Measurements from ENCODE around the gene TST. TPM values are rescaled to one million over a fixed set of nuclear protein-coding genes. Genes with fewer than 3 reads are reported as not detected.

TST gene
- total RNA-seq, 2 experiments from 2014 or later: 5.5 TPM

DNA sequence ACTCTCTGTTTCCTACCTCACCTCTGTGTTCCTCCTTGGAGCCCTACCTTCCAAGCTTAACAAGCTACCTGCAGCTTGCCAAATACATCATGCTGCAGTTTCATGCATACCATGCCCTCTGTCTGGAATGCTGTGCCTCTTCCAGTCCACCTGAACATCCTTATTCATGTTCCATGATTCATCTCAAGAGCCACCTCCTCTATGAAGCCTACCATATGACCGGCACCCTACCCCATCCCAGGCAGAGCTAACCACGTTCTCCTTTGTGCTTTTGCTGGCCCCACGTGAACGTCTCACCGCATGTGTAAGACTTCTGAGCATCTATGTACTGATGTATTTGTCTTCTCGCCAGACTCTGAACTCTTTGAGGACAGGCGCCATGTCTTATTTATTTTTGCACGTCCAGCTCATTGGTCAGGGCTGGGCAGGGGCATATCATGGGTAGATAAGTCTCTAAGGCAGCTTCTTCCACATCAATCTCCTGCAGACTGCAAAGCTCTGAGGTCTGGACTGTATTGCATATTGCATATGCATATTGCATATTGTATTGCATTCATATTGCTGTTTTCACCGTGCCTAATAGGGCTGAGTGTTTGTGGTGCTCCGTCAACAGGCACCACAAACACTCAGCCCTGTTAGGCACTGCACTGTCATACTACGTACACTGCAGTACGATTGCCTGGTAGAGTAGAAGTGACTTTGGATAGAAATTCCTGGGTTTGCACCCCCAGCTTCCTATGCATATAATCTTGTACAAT is 31.0 kb downstream of the TST start:
- H3K36me3 Mint-ChIP-seq: peaks cover 10% of the 10 kb centered on the region
- intact Hi-C loops (cut with micrococcal nuclease): loop anchor here (5.0 kb wide), 1 partner anchor 274 kb away; no protein-coding TSS in a partner anchor
- H3K4me1 Mint-ChIP-seq (ENCODE audit: low read depth): peaks cover 14% of the 10 kb centered on the region
- no peak overlapping the region for H3K4me3 Mint-ChIP-seq
- peaks cover 20% of the 10 kb centered on the region for H3K9me3 Mint-ChIP-seq
- POLR2A ChIA-PET: no interaction called here
- no peak overlapping the region for H3K27ac Mint-ChIP-seq
- DNase-seq: peak; percentile 18
- CTCF ChIA-PET: interaction anchor here (0.7 to 3.5 kb wide), 6 partner anchors 11 to 272 kb away, joined by 3 to 15 read pairs (median 4); no protein-coding TSS in a partner anchor
- peaks cover 20% of the 10 kb centered on the region for H3K27me3 Mint-ChIP-seq

GRCh38 chr22:36986242-36986821 is 32.9 kb downstream of the TST start:
- Mint-ChIP-seq H3K27me3 (peaks cover 20% of the 10 kb centered on the region), H3K4me3 (no peak overlapping the region), H3K36me3 (peaks cover 10% of the 10 kb centered on the region), H3K4me1 (ENCODE audit: low read depth) (peaks cover 14% of the 10 kb centered on the region), H3K9me3 (peaks cover 20% of the 10 kb centered on the region), H3K27ac (no peak overlapping the region)
- POLR2A ChIA-PET: no interaction called here
- intact Hi-C loops (cut with micrococcal nuclease): loop anchor here (1.0 to 5.0 kb wide), 3 partner anchors 58 to 276 kb away; no protein-coding TSS in a partner anchor
- CTCF ChIA-PET: interaction anchor here (0.6 to 3.5 kb wide), 12 partner anchors 9 to 275 kb away, joined by 3 to 15 read pairs (median 4); partner anchors contain the start of gene RAC2
- DNase-seq: peak; percentile 80

GRCh38 chr22:36985211-36985889 is 33.9 kb downstream of the TST start:
- Mint-ChIP-seq H3K9me3 (peaks cover 20% of the 10 kb centered on the region), H3K27ac (no peak overlapping the region), H3K36me3 (peaks cover 10% of the 10 kb centered on the region), H3K27me3 (peaks cover 15% of the 10 kb centered on the region), H3K4me3 (no peak overlapping the region), H3K4me1 (ENCODE audit: low read depth) (peaks cover 14% of the 10 kb centered on the region)
- POLR2A ChIA-PET: no interaction called here
- no peak for DNase-seq
- CTCF ChIA-PET: interaction anchor here (2.1 kb wide), 1 partner anchor 212 kb away, joined by 5 read pairs; no protein-coding TSS in a partner anchor
- intact Hi-C loops (cut with micrococcal nuclease): loop anchor here (5.0 kb wide), 1 partner anchor 277 kb away; no protein-coding TSS in a partner anchor

- DNase-seq: no peak
- Mint-ChIP-seq H3K4me3 (no peak overlapping the region), H3K4me1 (ENCODE audit: low read depth) (peaks cover 10% of the 10 kb centered on the region), H3K27ac (no peak overlapping the region), H3K36me3 (peaks cover 10% of the 10 kb centered on the region), H3K9me3 (peaks cover 20% of the 10 kb centered on the region), H3K27me3 (peaks cover 4% of the 10 kb centered on the region)
- intact Hi-C loops (cut with micrococcal nuclease): no loop called here
- CTCF ChIA-PET: interaction anchor here (0.6 to 9.1 kb wide), 6 partner anchors 124 to 262 kb away, joined by 3 to 139 read pairs (median 4); partner anchors contain the start of genes NCF4 and RAC2
- POLR2A ChIA-PET: no interaction called here
Measured at GRCh38 chr22:36982136-36982535, 37.1 kb downstream of the TST start.

DNA sequence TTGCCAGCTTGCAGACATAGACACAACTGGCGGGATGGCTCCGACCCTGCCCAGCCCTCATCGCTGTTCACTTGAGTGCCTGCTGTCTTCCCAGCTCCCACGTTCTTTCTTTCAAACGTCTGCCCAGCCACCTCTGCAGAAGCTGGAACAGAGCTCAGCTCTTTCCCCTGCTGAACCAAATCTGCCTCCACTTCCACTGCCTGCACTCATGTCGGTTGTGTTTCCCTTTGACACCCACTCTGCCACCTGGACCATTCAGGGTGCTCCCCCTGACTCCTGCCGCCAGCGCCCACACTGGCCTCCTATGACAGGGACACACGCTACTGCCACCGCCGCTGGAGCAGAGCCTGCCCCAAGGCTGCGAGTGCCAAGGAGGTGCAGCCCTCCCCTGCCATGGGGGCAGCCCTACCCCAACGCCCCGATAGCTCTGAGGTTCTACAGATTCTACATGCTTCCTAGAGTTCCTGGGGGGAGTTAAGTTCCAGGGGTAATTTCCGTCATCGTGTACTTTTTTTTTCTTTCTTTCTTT is 37.9 kb downstream of the TST start:
- DNase-seq: no peak
- peaks cover 10% of the 10 kb centered on the region for H3K36me3 Mint-ChIP-seq
- H3K27me3 Mint-ChIP-seq: peaks cover 4% of the 10 kb centered on the region
- ChIA-PET POLR2A (no interaction called here), CTCF (interaction anchor here (0.6 to 9.1 kb wide), 6 partner anchors 8 to 224 kb away, joined by 3 to 139 read pairs (median 4); partner anchors contain the start of gene NCF4)
- H3K4me3 Mint-ChIP-seq: no peak overlapping the region
- no peak overlapping the region for H3K27ac Mint-ChIP-seq
- peaks cover 5% of the 10 kb centered on the region for H3K4me1 Mint-ChIP-seq (ENCODE audit: low read depth)
- H3K9me3 Mint-ChIP-seq: peaks cover 12% of the 10 kb centered on the region
- intact Hi-C loops (cut with micrococcal nuclease): no loop called here

- Mint-ChIP-seq H3K27ac (no peak overlapping the region), H3K4me1 (ENCODE audit: low read depth) (peaks cover 5% of the 10 kb centered on the region), H3K9me3 (no peaks in the 10 kb centered on the region), H3K27me3 (peaks cover 4% of the 10 kb centered on the region), H3K36me3 (no peaks in the 10 kb centered on the region), H3K4me3 (no peak overlapping the region)
- intact Hi-C loops (cut with micrococcal nuclease): loop anchor here (5.0 kb wide), 1 partner anchor 437 kb away; no protein-coding TSS in a partner anchor
- DNase-seq: no peak
- CTCF ChIA-PET: interaction anchor here (0.7 to 9.1 kb wide), 9 partner anchors 15 to 285 kb away, joined by 3 to 139 read pairs (median 9); partner anchors contain the start of gene NCF4
- POLR2A ChIA-PET: no interaction called here
Measured at GRCh38 chr22:36979016-36979910, 40.0 kb downstream of the TST start.

- POLR2A ChIA-PET: interaction anchor here (1.0 to 1.4 kb wide), 3 partner anchors 117 to 202 kb away, joined by 4 to 8 read pairs (median 4); partner anchors contain the start of genes IFT27 and NCF4
- peak overlapping the region; percentile 2 for H3K27ac Mint-ChIP-seq
- no peaks in the 10 kb centered on the region for H3K36me3 Mint-ChIP-seq
- H3K9me3 Mint-ChIP-seq: no peaks in the 10 kb centered on the region
- peaks cover 5% of the 10 kb centered on the region for H3K4me1 Mint-ChIP-seq (ENCODE audit: low read depth)
- H3K27me3 Mint-ChIP-seq: no peaks in the 10 kb centered on the region
- CTCF ChIA-PET: interaction anchor here (0.6 to 9.1 kb wide), 50 partner anchors 9 to 450 kb away, joined by 3 to 139 read pairs (median 4); partner anchors contain the start of genes IFT27, KCTD17, NCF4 and TST
- H3K4me3 Mint-ChIP-seq: peak overlapping the region; percentile 78
- peak; percentile 94 for DNase-seq
- intact Hi-C loops (cut with micrococcal nuclease): loop anchor here (1.0 to 5.0 kb wide), 5 partner anchors 117 to 436 kb away; partner anchors contain the start of gene NCF4
Measured at GRCh38 chr22:36977947-36978660, 41.1 kb downstream of the TST start.

- Mint-ChIP-seq H3K4me1 (ENCODE audit: low read depth) (peaks cover 5% of the 10 kb centered on the region), H3K9me3 (no peaks in the 10 kb centered on the region), H3K36me3 (no peaks in the 10 kb centered on the region), H3K4me3 (peak overlapping the region; percentile 78), H3K27me3 (no peaks in the 10 kb centered on the region), H3K27ac (peak overlapping the region; percentile 70)
- CTCF ChIA-PET: interaction anchor here (0.6 to 9.1 kb wide), 52 partner anchors 10 to 467 kb away, joined by 3 to 139 read pairs (median 4); partner anchors contain the start of genes IFT27, KCTD17, NCF4 and TST
- POLR2A ChIA-PET: interaction anchor here (1.0 to 1.4 kb wide), 3 partner anchors 116 to 201 kb away, joined by 4 to 8 read pairs (median 4); partner anchors contain the start of genes IFT27 and NCF4
- DNase-seq: peak; percentile 89
- intact Hi-C loops (cut with micrococcal nuclease): loop anchor here (5.0 kb wide), 1 partner anchor 435 kb away; no protein-coding TSS in a partner anchor
Measured at GRCh38 chr22:36977401-36977861, 41.8 kb downstream of the TST start.

GRCh38 chr22:36976606-36977005 is 42.6 kb downstream of the TST start:
- Mint-ChIP-seq H3K4me1 (ENCODE audit: low read depth) (peaks cover 5% of the 10 kb centered on the region), H3K9me3 (no peaks in the 10 kb centered on the region), H3K36me3 (no peaks in the 10 kb centered on the region), H3K4me3 (no peak overlapping the region), H3K27ac (no peak overlapping the region), H3K27me3 (no peaks in the 10 kb centered on the region)
- CTCF ChIA-PET: interaction anchor here (0.6 to 9.1 kb wide), 29 partner anchors 10 to 466 kb away, joined by 3 to 139 read pairs (median 6); partner anchors contain the start of genes KCTD17, NCF4 and TST
- DNase-seq: no peak
- POLR2A ChIA-PET: interaction anchor here (1.1 to 1.4 kb wide), 2 partner anchors 116 to 200 kb away, joined by 4 to 8 read pairs; partner anchors contain the start of genes IFT27 and NCF4
- intact Hi-C loops (cut with micrococcal nuclease): loop anchor here (5.0 kb wide), 1 partner anchor 434 kb away; no protein-coding TSS in a partner anchor
